Embryonic facial prominence (tissue), 1 donor: ENCODE data around the gene SH3TC1.

ENCODE experiments used
- DNase-seq: peaks from one replicate; pipeline ENCODE4 v3.0.0-alpha.2; 2016; ENCODE audit errors: extremely low spot score

The SH3TC1 gene

DNA sequence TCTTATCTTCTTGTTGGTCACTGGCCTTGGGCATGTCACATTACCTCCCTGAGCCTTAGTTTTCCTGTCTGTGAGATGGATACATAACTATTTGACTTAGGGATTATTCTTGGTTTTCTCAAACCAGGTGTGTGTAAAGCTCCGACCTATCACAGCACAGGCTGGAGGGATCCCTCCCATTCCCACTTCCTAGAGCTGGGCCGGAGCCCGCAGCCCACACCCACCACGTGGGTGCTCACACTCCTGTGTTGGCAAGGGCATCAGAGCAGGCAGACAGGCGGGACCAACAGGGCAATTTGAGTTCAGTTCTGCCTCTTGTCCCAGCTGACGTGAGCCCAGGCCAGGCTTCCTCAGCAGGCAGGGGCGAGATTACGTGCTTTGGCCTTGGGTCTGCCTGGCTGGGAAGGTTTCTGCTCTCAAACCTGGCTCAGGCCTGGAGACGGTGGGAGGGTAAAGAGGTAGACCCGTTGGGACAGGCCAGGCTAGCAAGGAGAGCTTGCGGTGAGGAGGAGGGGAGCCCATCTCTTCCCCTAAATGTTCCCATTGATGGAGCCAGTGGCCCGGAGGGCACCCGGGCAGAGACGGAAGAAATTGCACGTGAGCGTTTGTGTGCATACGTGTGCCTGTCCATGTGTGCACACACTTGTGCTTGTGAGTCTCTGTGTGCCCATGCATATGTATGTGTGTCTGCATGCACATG lies 734 bp upstream of the SH3TC1 start:
- no peak for DNase-seq

GRCh38 chr4:8199594-8200301 lies 658 bp downstream of the SH3TC1 start:
- DNase-seq, result no peak

- no peak for DNase-seq
Observed at GRCh38 chr4:8200302-8200975, 1.3 kb downstream of the SH3TC1 start.

- no peak for DNase-seq
Observed at GRCh38 chr4:8201321-8201781, 2.3 kb downstream of the SH3TC1 start.

- no peak for DNase-seq
Observed at GRCh38 chr4:8202108-8203051, 3.3 kb downstream of the SH3TC1 start.

DNA sequence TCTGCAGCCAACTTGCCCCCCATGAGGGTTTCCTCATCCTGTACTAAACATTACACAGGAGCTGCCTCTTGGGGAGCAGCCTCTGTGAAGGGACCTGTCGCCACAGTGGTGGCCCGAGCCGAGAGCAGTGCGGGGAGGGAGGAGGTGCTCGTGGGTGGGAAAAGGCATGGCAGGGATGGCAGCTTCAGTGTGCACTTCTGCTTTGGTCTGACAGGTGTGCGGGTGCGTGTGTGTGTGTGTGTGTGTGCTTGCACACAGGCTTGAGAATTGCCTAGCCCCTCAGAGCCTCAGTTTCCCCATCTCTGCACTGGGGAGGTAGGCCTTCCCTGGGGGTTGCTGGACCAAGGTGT lies 3.9 kb downstream of the SH3TC1 start:
- no peak for DNase-seq

GRCh38 chr4:8203817-8204216 lies 4.7 kb downstream of the SH3TC1 start:
- no peak for DNase-seq

DNA sequence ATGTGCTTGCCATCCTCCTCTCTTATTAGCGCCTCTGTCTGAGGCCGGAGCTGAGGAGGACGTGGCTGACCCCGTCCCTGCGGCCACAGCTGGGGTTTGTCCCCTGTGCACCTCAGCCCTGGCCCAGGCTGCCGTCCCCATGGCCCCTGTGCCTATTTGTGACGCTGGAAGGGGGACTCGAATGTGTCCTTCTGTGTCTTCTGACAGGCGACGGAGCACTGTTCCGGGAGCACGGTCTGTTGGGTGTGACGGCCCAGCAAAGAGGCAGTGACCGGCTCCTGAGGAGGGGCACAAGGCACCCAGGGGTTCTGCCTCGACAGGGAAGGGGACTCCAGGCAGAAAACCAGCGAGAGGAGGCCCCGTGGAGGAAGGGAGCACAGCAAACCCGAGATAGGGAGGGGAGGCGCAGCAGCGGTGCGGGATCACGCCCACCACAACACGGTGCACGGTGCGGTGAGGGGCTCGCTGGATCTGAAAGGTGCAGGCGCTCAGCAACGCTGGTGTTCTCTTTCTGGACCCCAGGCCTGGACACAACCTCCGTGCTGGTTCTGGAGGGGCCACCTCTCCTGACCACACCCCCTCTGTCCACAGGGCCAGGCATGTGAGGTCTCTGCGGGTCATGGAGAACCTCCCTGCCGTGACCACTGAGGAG lies 5.6 kb downstream of the SH3TC1 start:
- DNase-seq, result no peak

DNA sequence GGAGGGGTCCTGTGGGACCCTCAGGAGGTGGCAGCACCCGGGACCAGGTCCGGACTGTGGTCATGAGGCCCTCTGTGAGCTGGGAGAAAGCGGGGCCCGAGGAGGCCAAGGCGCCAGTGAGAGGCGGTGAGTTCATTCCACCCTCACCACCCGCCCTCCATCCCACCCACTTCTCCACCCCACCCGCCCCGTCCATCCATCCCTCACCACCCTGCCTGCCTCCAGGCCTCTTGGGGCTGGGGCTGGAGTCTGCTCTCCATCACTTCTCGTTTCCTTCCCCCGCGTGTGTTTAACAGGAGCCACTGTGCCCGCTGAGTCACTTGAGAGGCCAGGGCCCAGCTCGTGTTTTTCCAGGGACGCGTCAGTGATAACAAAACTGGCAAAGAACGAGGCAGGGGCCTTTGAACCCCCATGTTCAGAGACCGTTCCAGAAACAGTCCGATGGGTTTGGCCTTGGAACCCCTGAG lies 6.2 kb downstream of the SH3TC1 start:
- no peak for DNase-seq

GRCh38 chr4:8205749-8206611 lies 6.9 kb downstream of the SH3TC1 start:
- no peak for DNase-seq

DNA sequence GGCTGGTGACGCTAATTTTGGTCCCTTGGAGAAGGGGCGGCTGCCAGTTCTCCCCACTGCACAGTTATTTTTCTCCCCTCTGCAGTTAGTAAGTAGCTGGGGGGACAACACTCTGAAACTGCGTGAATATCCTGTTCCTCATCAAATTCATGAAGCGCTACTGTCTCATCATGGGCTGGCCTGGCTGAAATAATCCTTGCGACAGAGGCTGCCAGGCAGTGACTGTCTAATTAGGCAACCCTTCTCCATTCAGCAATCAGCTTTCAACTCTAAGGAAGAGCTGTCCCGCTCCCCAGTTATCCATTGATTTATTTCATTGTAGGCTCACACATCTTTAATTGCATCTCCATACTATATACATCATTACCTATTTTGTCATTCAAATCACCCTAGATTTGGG lies 8.2 kb downstream of the SH3TC1 start:
- no peak for DNase-seq

DNA sequence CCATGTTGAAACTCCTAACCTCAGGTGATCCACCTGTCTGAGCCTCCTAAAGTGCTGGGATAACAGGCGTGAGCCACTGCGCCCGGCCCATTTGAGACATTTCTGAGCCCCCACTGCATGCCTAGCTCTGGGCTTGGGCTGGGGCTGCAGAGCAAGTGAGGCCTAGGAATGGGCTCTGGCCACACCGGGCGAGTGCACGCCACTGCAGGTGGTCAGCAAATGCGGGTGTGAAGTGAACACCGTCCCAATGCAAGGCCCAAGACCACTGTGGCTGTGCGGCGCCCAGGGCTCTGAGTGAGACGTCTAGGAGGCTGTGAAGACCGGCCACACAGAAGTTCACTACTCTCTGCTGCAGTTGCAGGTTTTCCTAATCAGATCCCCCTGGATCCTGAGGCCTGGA lies 9.5 kb downstream of the SH3TC1 start:
- no peak for DNase-seq

- no peak for DNase-seq
Observed at GRCh38 chr4:8209181-8209874, 10.2 kb downstream of the SH3TC1 start.

- no peak for DNase-seq
Observed at GRCh38 chr4:8210010-8210409, 10.9 kb downstream of the SH3TC1 start.

DNA sequence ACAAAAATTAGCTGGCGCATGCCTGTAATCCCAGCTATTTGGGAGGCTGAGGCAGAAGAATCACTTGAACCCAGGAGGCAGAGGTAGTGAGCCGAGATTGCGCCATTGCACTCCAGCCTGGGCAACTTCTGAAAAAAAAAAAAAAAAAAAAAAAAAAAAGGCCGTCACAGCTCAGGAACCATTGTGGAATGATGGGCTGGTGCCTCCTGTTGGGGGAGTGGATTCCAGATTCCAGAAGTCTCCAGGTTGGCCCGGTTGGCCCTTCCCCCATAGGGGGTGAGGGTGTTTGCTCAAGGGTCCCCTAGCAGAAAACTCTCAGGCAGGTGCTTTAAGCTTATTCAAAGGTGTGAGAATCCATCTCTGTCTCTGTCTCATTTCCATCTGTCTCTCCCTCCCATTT lies 11.5 kb downstream of the SH3TC1 start:
- DNase-seq, result no peak

GRCh38 chr4:8211251-8211650 lies 12.2 kb downstream of the SH3TC1 start:
- DNase-seq, result no peak

DNA sequence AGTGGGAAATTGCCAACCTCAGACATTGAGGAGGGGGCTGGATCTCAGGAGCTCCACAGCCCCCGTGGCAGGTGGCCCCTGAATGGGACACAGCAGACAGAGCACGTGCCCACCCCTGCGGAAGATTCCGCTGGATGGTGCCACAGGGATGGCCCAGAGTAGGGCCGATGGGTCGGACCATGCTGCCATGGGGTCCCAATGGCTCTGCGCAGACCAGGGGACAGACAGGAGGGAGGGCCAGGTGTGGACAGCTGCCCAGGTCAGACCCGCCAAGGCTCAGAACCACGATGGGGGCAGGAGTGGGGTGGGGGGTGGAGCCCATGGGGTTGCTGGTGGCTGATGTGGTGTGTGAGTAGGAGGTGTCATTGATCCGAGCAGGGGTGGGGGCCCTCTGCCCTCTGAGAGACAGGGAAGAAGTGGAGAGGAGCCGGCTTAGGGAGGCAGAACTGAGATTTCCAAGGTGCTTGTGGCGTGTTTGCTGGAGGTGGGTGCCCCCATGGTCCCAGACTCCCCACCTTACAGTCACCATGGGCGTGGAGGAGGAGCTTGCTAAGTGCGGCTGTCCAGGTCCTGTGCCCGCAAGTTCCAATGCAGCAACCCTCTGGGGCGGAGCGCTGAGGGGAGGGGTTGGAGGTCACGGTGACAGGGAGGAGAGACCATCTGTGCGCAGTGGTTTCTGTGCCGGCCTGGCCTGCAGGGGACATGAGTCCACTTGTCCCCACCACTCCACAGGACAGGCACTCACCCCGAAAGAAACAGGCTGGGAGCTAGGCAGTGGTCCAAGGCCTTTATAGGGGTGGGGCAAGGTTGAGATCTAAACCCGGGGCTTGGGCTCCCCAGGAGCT lies 12.9 kb downstream of the SH3TC1 start:
- DNase-seq, result no peak

- no peak for DNase-seq
Observed at GRCh38 chr4:8212622-8213021, 13.5 kb downstream of the SH3TC1 start.

GRCh38 chr4:8213121-8213520 lies 14.0 kb downstream of the SH3TC1 start:
- no peak for DNase-seq
